ENCODE results near the gene RASSF5.
A peak's percentile ranks its signal among the peaks of the same experiment; 100 is the strongest.

Gene RASSF5

DNA sequence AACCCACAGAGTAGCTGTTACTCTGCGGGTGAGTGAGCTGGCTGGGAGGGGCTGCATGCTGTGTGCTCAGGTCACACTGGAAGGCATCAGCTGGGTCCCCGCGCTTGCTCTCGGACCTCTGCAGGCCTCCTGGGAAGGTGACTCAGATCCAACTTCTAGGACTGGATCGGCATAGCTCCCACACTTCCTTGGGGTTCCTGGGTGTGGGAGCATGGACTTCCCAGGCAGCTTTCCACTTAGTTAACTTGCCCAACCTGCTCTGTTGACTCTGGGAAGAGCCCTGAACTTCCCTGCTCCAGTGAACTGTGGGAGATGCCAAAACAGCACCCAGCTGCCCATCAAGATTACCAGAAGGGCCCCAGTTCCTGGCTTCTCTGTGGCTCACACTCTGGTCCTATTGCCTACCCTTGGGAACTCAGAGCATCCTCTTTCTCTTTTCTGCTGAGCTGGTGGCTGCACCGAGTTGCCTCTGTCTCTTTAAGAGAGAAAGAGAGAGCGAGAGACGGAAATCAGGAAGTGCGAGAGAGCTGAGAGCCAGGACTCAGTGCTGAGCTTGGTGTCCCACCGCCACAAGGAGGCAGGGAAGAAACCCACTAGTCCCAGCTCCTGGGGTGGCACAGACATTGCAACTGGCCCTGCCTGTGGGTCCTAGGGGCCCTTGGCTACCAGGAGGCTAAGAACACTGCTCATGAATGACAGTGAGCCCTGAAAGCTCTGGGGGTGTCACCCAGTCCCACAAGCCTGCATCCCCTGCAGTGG, 37.2 kb upstream of the RASSF5 start, which contains the start of gene IKBKE:
Gene IKBKE (plus strand): TSS at position 544 of the 759 bp plus-strand sequence. CDS start 2,752 bp downstream, outside the sequence.
- Mint-ChIP-seq H3K4me3 (peak within 1 kb of the TSS; percentile 83), H3K27ac (peak within 1 kb of the TSS; percentile 82), H3K4me1 (ENCODE audit: low read depth) (peaks cover 88% of the 10 kb centered on the region), H3K36me3 (ENCODE audit: low read depth) (peaks cover 28% of the 10 kb centered on the region), H3K27me3 (peaks cover 6% of the 10 kb centered on the region), H3K9me3 (no peaks in the 10 kb centered on the region)
- intact Hi-C loops (cut with micrococcal nuclease), result loop anchor here (10.0 kb wide), 1 partner anchor 195 kb away; no protein-coding TSS in a partner anchor

DNA sequence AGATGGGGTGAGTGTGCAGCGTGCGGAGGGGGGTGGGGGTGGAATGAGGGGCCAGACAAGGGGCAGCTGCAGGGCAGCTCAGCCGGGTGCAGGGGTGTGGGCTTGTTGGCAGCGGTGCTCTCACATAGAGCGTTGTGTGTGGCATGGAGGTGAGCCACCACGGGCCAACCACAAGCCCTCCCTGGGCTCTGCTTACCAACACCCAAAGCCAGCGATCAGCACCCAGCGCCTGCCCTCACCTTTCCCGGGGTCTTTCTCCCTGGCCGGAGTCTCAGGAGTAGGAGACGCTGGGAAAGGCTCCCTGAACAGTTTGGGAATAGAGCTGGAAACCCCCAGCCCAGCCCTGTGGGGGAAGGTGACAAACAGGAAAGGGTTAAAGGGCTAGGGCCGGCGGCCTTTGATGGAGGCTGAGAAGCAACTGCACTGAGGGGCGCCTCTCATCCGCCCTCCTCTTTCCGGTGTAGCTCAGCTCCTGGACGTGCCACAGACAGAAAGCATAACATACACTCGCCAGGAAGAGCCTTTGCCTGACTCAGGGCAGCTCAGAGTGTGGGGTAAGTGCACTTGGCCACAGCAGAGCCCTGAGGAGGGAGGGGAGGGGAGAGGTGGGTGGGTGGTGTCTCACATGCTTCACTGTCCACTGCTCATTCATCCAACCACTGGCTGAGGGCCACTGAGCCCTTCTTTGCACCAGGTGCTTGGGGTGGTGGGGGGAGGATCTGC, 36.5 kb upstream of the RASSF5 start:
- Mint-ChIP-seq H3K4me3 (peak overlapping the region; percentile 83), H3K4me1 (ENCODE audit: low read depth) (peaks cover 82% of the 10 kb centered on the region), H3K9me3 (no peaks in the 10 kb centered on the region), H3K27me3 (peaks cover 6% of the 10 kb centered on the region), H3K27ac (peak overlapping the region; percentile 82), H3K36me3 (ENCODE audit: low read depth) (peaks cover 35% of the 10 kb centered on the region)
- intact Hi-C loops (cut with micrococcal nuclease), result loop anchor here (10.0 kb wide), 1 partner anchor 194 kb away; no protein-coding TSS in a partner anchor

DNA sequence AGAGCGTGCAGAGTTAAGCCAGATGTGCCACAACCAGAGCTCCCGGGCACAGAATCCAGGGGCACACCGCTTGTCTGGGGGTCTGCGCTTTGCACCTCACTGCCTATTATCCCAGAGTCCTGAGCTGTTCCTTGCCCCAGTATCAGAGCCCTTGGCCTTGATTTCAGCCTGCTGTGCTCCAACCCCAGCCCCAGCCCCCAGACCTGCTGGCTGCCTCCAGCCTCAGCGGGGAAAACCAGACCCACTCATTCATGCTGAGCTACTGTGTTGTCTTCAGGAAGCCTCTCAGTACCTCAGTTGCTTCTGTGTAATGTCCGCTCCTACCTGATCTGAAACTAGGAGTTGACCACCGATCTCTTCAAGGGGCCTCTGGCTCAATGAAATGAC, 35.9 kb upstream of the RASSF5 start:
- no peaks in the 10 kb centered on the region for H3K9me3 Mint-ChIP-seq
- peak overlapping the region; percentile 82 for H3K27ac Mint-ChIP-seq
- H3K27me3 Mint-ChIP-seq, result peaks cover 3% of the 10 kb centered on the region
- peaks cover 41% of the 10 kb centered on the region for H3K36me3 Mint-ChIP-seq (ENCODE audit: low read depth)
- peaks cover 77% of the 10 kb centered on the region for H3K4me1 Mint-ChIP-seq (ENCODE audit: low read depth)
- peak overlapping the region; percentile 83 for H3K4me3 Mint-ChIP-seq
- intact Hi-C loops (cut with micrococcal nuclease), result loop anchor here (10.0 kb wide), 1 partner anchor 193 kb away; no protein-coding TSS in a partner anchor

DNA sequence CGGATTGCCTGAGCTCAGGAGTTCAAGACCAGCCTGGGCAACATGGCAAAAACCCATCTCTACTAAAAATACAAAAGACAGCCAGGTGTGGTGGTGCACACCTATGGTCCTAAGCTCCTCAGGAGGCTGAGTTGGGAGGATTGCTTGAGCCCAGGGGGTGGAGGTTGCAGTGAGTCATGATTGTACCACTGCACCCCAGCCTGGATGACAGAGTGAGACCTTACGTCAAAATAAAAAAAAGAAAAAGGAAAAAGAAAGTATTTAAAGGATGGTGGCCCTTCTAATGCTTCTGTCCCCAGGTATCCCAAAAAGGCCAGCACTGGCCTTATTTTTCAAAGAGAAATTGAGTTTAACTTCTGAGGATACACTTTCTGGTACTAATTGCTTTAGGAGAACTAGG, 35.3 kb upstream of the RASSF5 start:
- Mint-ChIP-seq H3K27me3 (no peaks in the 10 kb centered on the region), H3K9me3 (no peaks in the 10 kb centered on the region), H3K4me1 (ENCODE audit: low read depth) (peaks cover 71% of the 10 kb centered on the region), H3K27ac (peak overlapping the region; percentile 82), H3K36me3 (ENCODE audit: low read depth) (peaks cover 47% of the 10 kb centered on the region), H3K4me3 (peak overlapping the region; percentile 83)
- intact Hi-C loops (cut with micrococcal nuclease), result loop anchor here (10.0 kb wide), 1 partner anchor 193 kb away; no protein-coding TSS in a partner anchor

DNA sequence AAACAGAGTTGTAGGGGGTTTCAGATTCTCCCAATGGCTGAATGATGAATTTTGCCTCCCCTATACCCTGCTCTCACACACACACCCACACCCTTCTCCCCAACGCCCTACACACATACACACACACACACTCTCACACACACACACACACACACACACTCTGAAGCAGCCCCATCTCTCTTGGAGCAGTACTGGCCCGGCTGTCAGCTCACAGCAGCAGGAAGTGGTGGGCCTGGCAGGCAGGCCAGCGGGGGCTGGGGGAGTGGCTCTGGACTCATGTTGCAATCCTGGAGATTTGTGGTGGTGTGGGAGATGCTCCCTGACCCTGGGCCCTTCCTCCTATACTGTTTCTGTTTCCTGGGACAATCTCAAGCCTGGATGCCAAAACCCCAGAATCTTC, 34.9 kb upstream of the RASSF5 start:
- peak overlapping the region; percentile 62 for H3K4me3 Mint-ChIP-seq
- H3K9me3 Mint-ChIP-seq, result no peaks in the 10 kb centered on the region
- peaks cover 51% of the 10 kb centered on the region for H3K36me3 Mint-ChIP-seq (ENCODE audit: low read depth)
- H3K4me1 Mint-ChIP-seq (ENCODE audit: low read depth), result peaks cover 66% of the 10 kb centered on the region
- H3K27ac Mint-ChIP-seq, result peak overlapping the region; percentile 82
- H3K27me3 Mint-ChIP-seq, result no peaks in the 10 kb centered on the region
- intact Hi-C loops (cut with micrococcal nuclease), result loop anchor here (10.0 kb wide), 1 partner anchor 192 kb away; no protein-coding TSS in a partner anchor

DNA sequence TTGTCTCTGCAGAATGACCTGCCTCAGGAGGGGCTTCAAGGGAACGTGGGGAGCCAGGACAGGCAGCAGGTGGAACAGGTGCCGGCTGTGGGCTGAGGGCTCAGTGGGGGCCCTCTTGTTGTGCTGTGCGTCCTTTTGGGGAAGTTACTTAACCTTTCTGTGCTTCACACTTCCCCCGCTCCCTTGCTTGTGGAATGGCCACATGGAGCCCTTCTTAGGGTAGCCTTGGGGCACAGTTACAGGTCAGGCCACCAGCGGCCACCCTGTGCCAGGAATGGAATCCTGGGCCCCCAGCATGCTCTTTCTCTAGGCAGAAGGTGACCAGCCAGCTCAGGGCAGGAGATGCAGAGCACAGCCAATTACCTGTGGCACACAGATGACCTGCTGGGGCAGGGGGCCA, 34.4 kb upstream of the RASSF5 start:
- Mint-ChIP-seq H3K27ac (peak overlapping the region; percentile 82), H3K36me3 (ENCODE audit: low read depth) (peaks cover 56% of the 10 kb centered on the region), H3K9me3 (no peaks in the 10 kb centered on the region), H3K4me3 (peak overlapping the region; percentile 62), H3K4me1 (ENCODE audit: low read depth) (peaks cover 62% of the 10 kb centered on the region), H3K27me3 (no peaks in the 10 kb centered on the region)
- intact Hi-C loops (cut with micrococcal nuclease), result loop anchor here (10.0 kb wide), 1 partner anchor 192 kb away; no protein-coding TSS in a partner anchor

DNA sequence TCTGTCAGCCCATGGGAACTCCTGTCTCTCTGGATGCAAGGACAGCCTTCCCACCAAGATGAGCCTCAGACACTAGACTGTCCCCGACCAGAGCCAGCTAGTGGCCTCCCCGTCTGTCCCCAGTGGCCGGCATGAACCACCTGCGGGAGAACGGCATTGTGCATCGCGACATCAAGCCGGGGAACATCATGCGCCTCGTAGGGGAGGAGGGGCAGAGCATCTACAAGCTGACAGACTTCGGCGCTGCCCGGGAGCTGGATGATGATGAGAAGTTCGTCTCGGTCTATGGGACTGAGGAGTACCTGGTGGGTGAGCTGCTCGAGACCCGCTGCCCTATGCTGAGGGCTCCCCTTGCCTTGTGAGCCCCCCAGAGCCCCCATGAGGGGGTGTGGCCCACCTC, 31.3 kb upstream of the RASSF5 start:
- intact Hi-C loops (cut with micrococcal nuclease), result loop anchor here (10.0 kb wide), 1 partner anchor 189 kb away; no protein-coding TSS in a partner anchor
- no peak overlapping the region for H3K4me3 Mint-ChIP-seq
- H3K36me3 Mint-ChIP-seq (ENCODE audit: low read depth), result peaks cover 81% of the 10 kb centered on the region
- no peak overlapping the region for H3K27ac Mint-ChIP-seq
- peaks cover 51% of the 10 kb centered on the region for H3K4me1 Mint-ChIP-seq (ENCODE audit: low read depth)
- H3K9me3 Mint-ChIP-seq, result no peaks in the 10 kb centered on the region
- no peaks in the 10 kb centered on the region for H3K27me3 Mint-ChIP-seq

DNA sequence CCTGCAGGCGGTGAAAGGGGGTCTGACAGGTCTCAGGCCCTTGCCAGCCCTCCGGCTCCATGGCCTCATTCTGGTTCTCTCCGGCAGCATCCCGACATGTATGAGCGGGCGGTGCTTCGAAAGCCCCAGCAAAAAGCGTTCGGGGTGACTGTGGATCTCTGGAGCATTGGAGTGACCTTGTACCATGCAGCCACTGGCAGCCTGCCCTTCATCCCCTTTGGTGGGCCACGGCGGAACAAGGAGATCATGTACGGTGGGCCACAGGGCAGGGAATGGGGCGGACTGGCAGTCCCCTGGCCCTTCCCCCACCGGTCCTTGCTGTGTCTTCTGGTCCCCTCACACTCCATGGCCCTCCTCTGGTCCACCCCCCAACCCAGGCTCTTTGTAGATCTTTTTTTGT, 30.7 kb upstream of the RASSF5 start:
- no peak overlapping the region for H3K4me3 Mint-ChIP-seq
- intact Hi-C loops (cut with micrococcal nuclease), result loop anchor here (10.0 kb wide), 1 partner anchor 188 kb away; no protein-coding TSS in a partner anchor
- H3K4me1 Mint-ChIP-seq (ENCODE audit: low read depth), result peaks cover 50% of the 10 kb centered on the region
- H3K27ac Mint-ChIP-seq, result no peak overlapping the region
- H3K27me3 Mint-ChIP-seq, result no peaks in the 10 kb centered on the region
- no peaks in the 10 kb centered on the region for H3K9me3 Mint-ChIP-seq
- H3K36me3 Mint-ChIP-seq (ENCODE audit: low read depth), result peaks cover 86% of the 10 kb centered on the region

DNA sequence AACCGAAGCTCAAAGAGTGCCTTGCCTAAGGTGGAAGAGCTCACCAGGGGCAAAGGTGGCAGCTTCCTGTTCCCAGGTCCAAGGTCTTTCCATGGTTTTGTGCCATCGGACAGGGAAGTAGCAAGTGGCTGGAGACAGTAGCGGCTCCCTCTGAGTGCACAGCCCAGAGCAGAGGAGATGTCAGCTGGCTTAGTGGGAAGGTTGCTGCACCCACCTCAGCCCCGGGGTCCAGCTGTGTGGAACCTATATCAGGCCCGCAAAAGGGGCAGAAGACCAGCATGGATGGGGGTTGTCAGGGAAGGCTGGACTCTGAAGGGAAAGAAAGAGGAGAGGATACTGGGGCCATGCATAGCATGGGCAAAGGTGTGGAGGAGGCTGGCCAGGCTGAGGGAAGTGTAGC, 30.2 kb upstream of the RASSF5 start:
- Mint-ChIP-seq H3K27ac (no peak overlapping the region), H3K27me3 (no peaks in the 10 kb centered on the region), H3K36me3 (ENCODE audit: low read depth) (peaks cover 91% of the 10 kb centered on the region), H3K9me3 (no peaks in the 10 kb centered on the region), H3K4me1 (ENCODE audit: low read depth) (peaks cover 45% of the 10 kb centered on the region), H3K4me3 (no peak overlapping the region)
- intact Hi-C loops (cut with micrococcal nuclease), result loop anchor here (10.0 kb wide), 1 partner anchor 188 kb away; no protein-coding TSS in a partner anchor

DNA sequence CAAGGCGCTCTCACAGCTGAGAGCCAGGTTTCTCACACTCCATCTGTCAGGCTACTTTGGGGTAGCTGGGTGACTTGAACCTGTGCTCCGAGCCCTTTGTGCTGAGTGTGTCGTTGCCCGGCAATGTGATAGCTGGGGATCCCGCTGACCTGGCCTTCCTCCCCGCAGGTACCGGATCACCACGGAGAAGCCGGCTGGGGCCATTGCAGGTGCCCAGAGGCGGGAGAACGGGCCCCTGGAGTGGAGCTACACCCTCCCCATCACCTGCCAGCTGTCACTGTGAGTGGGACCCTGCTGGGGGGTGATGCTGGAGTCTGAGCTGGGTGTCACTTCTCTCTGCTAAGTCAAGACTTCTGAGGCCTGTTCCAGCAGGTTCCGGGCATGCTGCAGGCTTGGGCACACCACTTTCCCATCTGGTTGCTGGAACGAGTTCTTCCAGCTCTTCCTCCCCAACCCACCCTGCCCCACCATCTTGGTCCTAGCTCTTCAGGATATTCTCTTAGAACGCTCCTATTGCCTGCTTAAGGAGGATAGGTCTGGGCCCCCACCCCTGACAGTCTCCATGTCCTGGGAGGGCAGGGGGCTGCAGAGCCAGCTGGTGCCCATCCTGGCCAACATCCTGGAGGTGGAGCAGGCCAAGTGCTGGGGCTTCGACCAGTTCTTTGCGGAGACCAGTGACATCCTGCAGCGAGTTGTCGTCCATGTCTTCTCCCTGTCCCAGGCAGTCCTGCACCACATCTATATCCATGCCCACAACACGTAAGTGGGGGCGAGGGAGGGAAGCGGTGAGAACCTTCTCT, 29.6 kb upstream of the RASSF5 start:
- intact Hi-C loops (cut with micrococcal nuclease), result loop anchor here (10.0 kb wide), 1 partner anchor 187 kb away; no protein-coding TSS in a partner anchor
- Mint-ChIP-seq H3K27me3 (no peaks in the 10 kb centered on the region), H3K4me3 (no peak overlapping the region), H3K4me1 (ENCODE audit: low read depth) (peaks cover 38% of the 10 kb centered on the region), H3K27ac (no peak overlapping the region), H3K9me3 (no peaks in the 10 kb centered on the region), H3K36me3 (ENCODE audit: low read depth) (peaks cover 98% of the 10 kb centered on the region)

DNA sequence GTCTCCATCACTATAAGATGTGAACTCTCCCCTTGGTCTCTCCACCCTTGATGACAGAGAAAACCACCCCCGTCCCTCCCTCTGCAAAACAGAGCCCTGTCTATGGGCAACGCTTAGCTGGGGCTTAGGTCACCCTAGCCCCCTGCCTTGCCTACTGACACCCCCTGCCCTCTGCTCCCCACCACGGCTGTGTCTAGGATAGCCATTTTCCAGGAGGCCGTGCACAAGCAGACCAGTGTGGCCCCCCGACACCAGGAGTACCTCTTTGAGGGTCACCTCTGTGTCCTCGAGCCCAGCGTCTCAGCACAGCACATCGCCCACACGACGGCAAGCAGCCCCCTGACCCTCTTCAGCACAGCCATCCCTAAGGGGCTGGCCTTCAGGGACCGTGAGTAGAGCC, 28.6 kb upstream of the RASSF5 start:
- intact Hi-C loops (cut with micrococcal nuclease), result loop anchor here (10.0 kb wide), 1 partner anchor 186 kb away; no protein-coding TSS in a partner anchor
- Mint-ChIP-seq H3K27me3 (no peaks in the 10 kb centered on the region), H3K27ac (no peak overlapping the region), H3K4me3 (no peak overlapping the region), H3K9me3 (no peaks in the 10 kb centered on the region), H3K36me3 (ENCODE audit: low read depth) (peaks cover 100% of the 10 kb centered on the region), H3K4me1 (ENCODE audit: low read depth) (peaks cover 28% of the 10 kb centered on the region)

DNA sequence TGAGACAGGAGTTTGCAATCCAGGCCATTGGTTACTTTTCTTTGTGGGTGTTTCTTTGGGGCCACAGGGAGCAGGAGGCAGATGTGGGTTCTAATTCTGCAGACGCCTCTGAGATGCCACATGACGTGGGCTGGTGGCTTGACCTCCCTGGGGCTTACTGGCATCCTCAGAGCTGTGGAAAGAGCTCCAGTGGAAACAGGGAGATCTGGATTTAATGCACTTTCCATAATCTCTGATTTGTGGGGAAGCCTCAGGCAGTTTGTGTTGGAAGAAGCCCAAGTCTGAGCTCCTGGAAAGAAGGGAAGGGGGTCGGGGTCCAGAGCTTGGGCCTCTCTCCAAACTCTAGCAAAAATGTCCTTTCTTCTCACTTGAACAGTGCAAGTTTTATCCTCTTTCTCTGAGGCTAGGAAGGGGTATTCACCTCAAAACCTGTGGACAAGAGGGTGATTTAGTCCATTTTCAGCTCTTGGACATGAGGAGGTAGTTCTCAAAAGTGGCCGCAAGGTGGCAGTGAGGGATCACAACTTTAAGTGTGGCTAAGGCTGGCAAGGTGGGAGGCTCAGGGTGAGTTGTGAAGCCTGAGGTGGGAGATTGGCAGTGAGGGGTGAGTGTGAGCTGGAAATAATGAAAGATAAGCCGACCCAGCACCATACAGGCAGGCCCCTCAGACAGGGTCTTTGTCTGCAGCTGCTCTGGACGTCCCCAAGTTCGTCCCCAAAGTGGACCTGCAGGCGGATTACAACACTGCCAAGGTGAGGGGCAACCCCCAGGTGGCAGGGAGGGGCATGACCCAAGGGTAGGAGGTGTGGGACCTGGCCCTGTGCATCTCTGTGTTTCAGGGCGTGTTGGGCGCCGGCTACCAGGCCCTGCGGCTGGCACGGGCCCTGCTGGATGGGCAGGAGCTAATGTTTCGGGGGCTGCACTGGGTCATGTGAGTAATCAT, 27.9 kb upstream of the RASSF5 start:
- Mint-ChIP-seq H3K4me1 (ENCODE audit: low read depth) (peaks cover 23% of the 10 kb centered on the region), H3K27ac (no peak overlapping the region)

More for the DNA sequence above, 27.9 kb upstream of the RASSF5 start:
- H3K9me3 Mint-ChIP-seq, result no peaks in the 10 kb centered on the region
- no peaks in the 10 kb centered on the region for H3K27me3 Mint-ChIP-seq
- no peak overlapping the region for H3K4me3 Mint-ChIP-seq
- intact Hi-C loops (cut with micrococcal nuclease), result loop anchor here (10.0 kb wide), 1 partner anchor 185 kb away; no protein-coding TSS in a partner anchor
- H3K36me3 Mint-ChIP-seq (ENCODE audit: low read depth), result peaks cover 94% of the 10 kb centered on the region
